Thoracic aorta (tissue), 2 donors: ENCODE data around the gene ESPL1. TPM values are rescaled to one million over a fixed set of nuclear protein-coding genes. Genes with fewer than 3 reads are reported as not detected.

Experiments used
- ATAC-seq: fragments of 150-250 bp; one replicate; pipeline ENCODE4 v1.8.0; 2017; ENCODE audit warnings: low read depth; ENCODE audit not compliant: insufficient number of reproducible peaks, low FRiP score
- DNase-seq: peaks from one replicate; pipeline ENCODE4 v3.0.0-alpha.2; 2020; ENCODE audit warnings: low spot score
- H3K27ac ChIP-seq, 2 donors: fragments of 200-600 bp; sonication (generic); 1 replicate in 1 of 2; 2 replicates in 1 of 2; pipeline ENCODE4 v1.5.1; 2016; ENCODE audit warnings: mild to moderate bottlenecking in 2 of 2, moderate library complexity in 2 of 2
- H3K27me3 ChIP-seq: fragments of 200-600 bp; sonication (generic); replicated peaks from 2 replicates; pipeline ENCODE4 v1.6.0; 2016; ENCODE audit warnings: mild to moderate bottlenecking; ENCODE audit not compliant: insufficient read depth
- H3K36me3 ChIP-seq: fragments of 200-600 bp; sonication (generic); one replicate; pipeline ENCODE4 v1.5.1; 2016
- H3K4me1 ChIP-seq, 2 donors: fragments of 200-600 bp; sonication (generic); 1 replicate in 1 of 2; 2 replicates in 1 of 2; pipeline versions ENCODE4 v1.5.1 to v1.6.0; 2016; ENCODE audit warnings: low read depth in 2 of 2, mild to moderate bottlenecking in 1 of 2; ENCODE audit not compliant: control insufficient read depth in 1 of 2
- H3K4me3 ChIP-seq: fragments of 200-600 bp; sonication (generic); 2 replicates; pipeline ENCODE4 v1.5.1; 2016; ENCODE audit warnings: mild to moderate bottlenecking
- H3K9me3 ChIP-seq: fragments of 200-600 bp; sonication (generic); 2 replicates; pipeline ENCODE4 v1.5.1; 2016
- CTCF ChIP-seq: fragments of 200-600 bp; sonication (generic); IDR thresholded peaks from one replicate; pipeline ENCODE4 v1.5.1; 2019; ENCODE audit warnings: antibody characterized with exemption
- total RNA-seq, 2 donors: library from RNA; depleted of rRNA; stranded (reverse); fragments of >200 nt; gene quantifications; one replicate each; pipeline versions ENCODE4 v1.1.0 to v1.2.3, GENCODE V29; 2016

The ESPL1 gene
- total RNA-seq = under 1 TPM; 0.78 to 0.95 TPM

GRCh38 chr12:53267999-53268629, at the start of gene ESPL1:
Gene ESPL1, plus strand, starts transcription at chr12:53268299. Its CDS starts 468 bp downstream, at chr12:53268767.
- Histone ChIP-seq H3K4me1 (peaks cover 6 to 10% of the 10 kb centered on the region in 2 donors), H3K4me3 (peak within 1 kb of the TSS; percentile 89), H3K9me3 (no peaks in the 10 kb centered on the region), H3K27ac (peak within 1 kb of the TSS in 1 of 2 donors; percentile 27), H3K27me3 (no peaks in the 10 kb centered on the region), H3K36me3 (no peaks in the 10 kb centered on the region)
- ATAC-seq (peak; percentile 70), DNase-seq (no peak)
- TF ChIP-seq CTCF = peak; percentile 29

- H3K9me3 ChIP-seq = no peaks in the 10 kb centered on the region
- DNase-seq (no peak), ATAC-seq (no peak)
- peaks cover 15% of the 10 kb centered on the region for H3K36me3 ChIP-seq
- TF ChIP-seq CTCF = no peak
- H3K4me3 ChIP-seq = peak overlapping the region; percentile 82
- H3K27me3 ChIP-seq = no peaks in the 10 kb centered on the region
- peaks cover 31 to 58% of the 10 kb centered on the region in 2 donors for H3K4me1 ChIP-seq
- peak overlapping the region; percentile 51 to 62 for H3K27ac ChIP-seq
Measured at GRCh38 chr12:53218551-53219291, 49.4 kb upstream of the ESPL1 start.

DNA sequence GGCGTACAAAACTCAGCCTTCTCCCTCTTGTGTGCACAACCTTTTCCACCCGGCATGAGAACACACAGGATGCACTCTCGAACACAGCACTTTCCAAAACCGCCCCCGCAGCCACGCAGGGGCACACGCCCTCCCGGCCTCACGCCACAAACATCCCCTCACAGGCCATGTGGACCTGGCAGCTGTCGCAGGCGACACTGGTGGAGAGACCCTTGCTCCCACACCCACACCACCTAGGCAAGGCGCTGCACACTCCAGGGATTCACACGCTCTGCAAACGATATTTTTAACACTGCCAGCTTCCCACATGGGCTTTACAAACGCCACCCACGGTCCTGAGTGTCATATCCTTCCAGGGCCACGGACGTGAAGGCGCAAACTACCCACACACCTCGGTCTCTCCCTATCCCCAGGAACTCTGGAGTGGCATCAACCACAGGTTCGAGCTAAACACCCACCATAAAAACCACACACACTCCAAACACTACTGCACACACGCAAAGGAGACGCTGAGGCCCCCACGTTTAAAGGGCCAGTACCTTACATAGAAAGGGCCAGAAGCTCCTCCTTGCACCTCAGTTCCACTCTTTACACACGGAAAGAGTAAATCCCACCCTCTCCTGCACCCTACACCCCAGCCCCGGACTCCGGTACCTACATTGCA, 48.7 kb upstream of the ESPL1 start:
- no peak for DNase-seq

DNA sequence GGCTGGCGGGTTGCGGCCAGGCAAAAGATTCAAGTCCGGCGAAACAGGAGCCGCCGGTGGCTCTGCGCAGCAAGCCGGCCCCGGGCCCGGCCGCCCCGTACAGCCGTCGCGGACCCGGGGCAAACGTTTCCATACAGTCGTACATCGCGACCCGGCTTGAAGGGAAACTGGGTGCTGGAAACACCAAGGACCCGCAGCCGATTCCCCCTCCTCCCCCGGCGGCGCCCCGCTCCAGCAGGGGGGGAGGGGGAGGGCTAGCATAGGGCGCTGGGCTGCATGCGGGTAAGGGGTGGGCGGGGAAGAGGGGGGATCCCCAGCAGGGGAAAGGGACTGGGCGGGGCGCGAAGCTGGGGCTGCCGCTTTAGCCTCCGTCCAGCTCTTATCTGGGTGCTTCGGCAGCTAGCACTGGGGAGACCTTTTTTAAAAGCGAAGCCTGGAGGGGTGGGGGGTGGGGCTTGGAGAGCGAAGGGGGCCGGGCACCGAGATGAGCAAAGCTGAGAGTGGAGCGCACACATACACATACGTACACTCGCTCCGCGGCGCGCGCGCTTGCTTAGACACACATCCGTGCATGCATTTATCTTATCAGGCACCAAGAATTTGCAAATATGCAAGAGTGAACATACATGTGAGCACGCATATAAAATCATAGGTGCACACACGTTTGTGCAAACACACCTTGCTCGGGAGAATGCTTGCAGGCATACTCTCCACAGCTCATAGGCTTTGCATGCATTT, 48.0 kb upstream of the ESPL1 start:
- ATAC-seq = no peak
- Histone ChIP-seq H3K27me3 (no peaks in the 10 kb centered on the region), H3K4me1 (peaks cover 42 to 63% of the 10 kb centered on the region in 2 donors), H3K36me3 (peaks cover under 1% of the 10 kb centered on the region), H3K4me3 (peak overlapping the region; percentile 82), H3K27ac (peak overlapping the region; percentile 40 to 97), H3K9me3 (no peaks in the 10 kb centered on the region)
- TF ChIP-seq CTCF = no peak
- DNase-seq = no peak

More for the DNA sequence above, 48.7 kb upstream of the ESPL1 start:
- ATAC-seq = no peak
- H3K27me3 ChIP-seq = no peaks in the 10 kb centered on the region
- peaks cover 8% of the 10 kb centered on the region for H3K36me3 ChIP-seq
- no peak for TF ChIP-seq CTCF
- H3K9me3 ChIP-seq = no peaks in the 10 kb centered on the region
- H3K4me1 ChIP-seq = peaks cover 38 to 63% of the 10 kb centered on the region in 2 donors
- peak overlapping the region; percentile 40 to 51 for H3K27ac ChIP-seq
- peak overlapping the region; percentile 82 for H3K4me3 ChIP-seq
